ENCODE data around the gene ACO1. TPM values are rescaled to one million over a fixed set of nuclear protein-coding genes. Genes with fewer than 3 reads are reported as not detected.

The ACO1 gene
- total RNA-seq, 2 donors from 2014 or later, result 35.0 to 50.8 TPM

DNA sequence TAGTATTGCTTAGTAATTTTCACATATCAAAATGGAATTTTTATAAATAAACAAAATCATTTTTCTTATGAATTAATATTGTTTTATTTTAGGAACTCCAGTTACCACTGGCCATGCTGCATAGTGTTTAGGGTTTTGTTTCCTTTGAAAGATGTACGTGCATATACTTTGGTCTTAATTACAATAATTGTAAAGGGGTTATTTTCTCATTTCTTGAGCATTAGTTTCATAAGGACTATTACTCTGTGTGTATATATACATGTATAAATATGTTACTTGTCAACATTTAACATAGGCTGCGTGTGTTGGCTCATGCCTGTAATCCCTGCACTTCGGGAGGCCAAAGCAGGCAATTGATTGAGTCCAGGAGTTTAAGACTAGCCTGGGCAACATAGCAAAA is 21.6 kb downstream of the ACO1 start:
- H3K4me1 ChIP-seq, result no peaks in the 10 kb centered on the region
- DNase-seq, result no peak
- no peak overlapping the region for H3K27ac ChIP-seq
- no peak overlapping the region for H3K4me3 ChIP-seq
- intact Hi-C loops (cut with DNase I), result no loop called here
- H3K27me3 ChIP-seq, result no peaks in the 10 kb centered on the region
- TF ChIP-seq, protein P1, sequence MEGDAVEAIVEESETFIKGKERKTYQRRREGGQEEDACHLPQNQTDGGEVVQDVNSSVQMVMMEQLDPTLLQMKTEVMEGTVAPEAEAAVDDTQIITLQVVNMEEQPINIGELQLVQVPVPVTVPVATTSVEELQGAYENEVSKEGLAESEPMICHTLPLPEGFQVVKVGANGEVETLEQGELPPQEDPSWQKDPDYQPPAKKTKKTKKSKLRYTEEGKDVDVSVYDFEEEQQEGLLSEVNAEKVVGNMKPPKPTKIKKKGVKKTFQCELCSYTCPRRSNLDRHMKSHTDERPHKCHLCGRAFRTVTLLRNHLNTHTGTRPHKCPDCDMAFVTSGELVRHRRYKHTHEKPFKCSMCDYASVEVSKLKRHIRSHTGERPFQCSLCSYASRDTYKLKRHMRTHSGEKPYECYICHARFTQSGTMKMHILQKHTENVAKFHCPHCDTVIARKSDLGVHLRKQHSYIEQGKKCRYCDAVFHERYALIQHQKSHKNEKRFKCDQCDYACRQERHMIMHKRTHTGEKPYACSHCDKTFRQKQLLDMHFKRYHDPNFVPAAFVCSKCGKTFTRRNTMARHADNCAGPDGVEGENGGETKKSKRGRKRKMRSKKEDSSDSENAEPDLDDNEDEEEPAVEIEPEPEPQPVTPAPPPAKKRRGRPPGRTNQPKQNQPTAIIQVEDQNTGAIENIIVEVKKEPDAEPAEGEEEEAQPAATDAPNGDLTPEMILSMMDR (IDR thresholded peaks at IDR 0.05), result no peak
- no peaks in the 10 kb centered on the region for H3K9me3 ChIP-seq
- H3K9ac ChIP-seq (ENCODE audit: low read depth in 2 of 2, low read length in 2 of 2), result no peak overlapping the region
- peaks cover 10% of the 10 kb centered on the region for H3K36me3 ChIP-seq

DNA sequence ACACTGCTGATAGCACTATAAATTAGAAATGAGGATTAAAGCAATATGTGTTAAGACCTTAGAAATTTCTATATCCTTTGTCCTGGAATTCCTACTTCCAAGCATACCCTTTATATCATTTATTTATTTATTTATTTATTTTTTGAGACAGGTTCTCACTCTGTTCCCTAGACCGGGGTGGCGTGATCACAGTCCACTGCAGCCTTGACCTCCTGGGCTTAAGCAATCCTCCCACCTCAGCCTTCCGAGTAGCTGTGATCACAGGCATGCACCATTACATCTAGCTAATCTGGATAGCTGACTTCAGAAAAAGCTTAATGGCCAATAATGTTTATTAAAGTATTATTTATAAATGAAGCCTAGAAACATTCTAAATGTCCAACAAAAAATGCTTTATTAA is 27.3 kb downstream of the ACO1 start:
- Histone ChIP-seq H3K27ac (no peak overlapping the region), H3K4me1 (no peaks in the 10 kb centered on the region), H3K9me3 (no peaks in the 10 kb centered on the region), H3K36me3 (peaks cover 5% of the 10 kb centered on the region), H3K4me3 (no peak overlapping the region), H3K27me3 (no peaks in the 10 kb centered on the region), H3K9ac (ENCODE audit: low read depth in 2 of 2, low read length in 2 of 2) (no peak overlapping the region)
- intact Hi-C loops (cut with DNase I), result no loop called here
- TF ChIP-seq, protein P1 (IDR thresholded peaks at IDR 0.05), result no peak
- no peak for DNase-seq

DNA sequence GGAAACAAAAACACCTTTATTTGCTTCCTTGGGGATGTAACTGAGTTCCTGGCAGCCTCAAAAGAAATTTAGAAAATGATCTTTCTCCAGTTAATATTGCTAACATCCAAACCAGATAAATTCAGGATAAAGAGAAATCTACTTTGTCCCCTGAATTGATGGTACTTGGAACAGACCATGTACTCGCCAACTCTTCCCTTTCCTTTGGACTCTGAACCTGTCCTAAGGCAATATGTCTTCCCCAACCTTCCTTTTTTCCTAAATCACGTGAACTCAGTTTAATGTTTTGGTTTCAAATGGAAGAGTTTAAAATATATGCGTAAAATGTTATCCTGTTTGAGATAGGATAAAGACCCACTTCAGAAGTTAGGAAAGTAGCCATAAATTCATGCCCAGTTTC is 28.0 kb downstream of the ACO1 start:
- DNase-seq, result no peak
- H3K9ac ChIP-seq (ENCODE audit: low read depth in 2 of 2, low read length in 2 of 2), result no peak overlapping the region
- intact Hi-C loops (cut with DNase I), result no loop called here
- no peaks in the 10 kb centered on the region for H3K9me3 ChIP-seq
- peaks cover 5% of the 10 kb centered on the region for H3K36me3 ChIP-seq
- H3K27me3 ChIP-seq, result no peaks in the 10 kb centered on the region
- TF ChIP-seq, protein P1 (IDR thresholded peaks at IDR 0.05), result no peak
- H3K27ac ChIP-seq, result no peak overlapping the region
- no peaks in the 10 kb centered on the region for H3K4me1 ChIP-seq
- no peak overlapping the region for H3K4me3 ChIP-seq

DNA sequence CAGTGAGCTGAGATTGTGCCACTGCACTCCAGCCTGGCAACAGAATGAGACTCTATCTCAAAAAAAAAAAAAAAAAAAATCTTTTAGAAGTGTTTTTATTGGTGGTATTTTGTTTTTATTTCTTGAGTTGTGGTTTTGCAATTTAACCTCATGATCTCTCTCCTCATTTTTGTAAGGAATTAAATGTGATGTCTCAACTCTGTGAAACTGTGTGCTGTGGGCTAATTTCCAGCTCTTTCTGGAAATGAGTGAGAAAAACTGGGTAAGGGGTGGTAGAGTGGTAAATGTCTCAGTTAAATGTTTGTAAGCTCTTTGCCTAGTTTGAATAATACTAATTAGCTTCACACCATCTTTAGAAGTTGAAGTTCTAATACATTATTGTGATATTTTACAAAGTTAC is 29.0 kb downstream of the ACO1 start:
- Histone ChIP-seq H3K4me1 (no peaks in the 10 kb centered on the region), H3K36me3 (no peaks in the 10 kb centered on the region), H3K9me3 (no peaks in the 10 kb centered on the region), H3K4me3 (no peak overlapping the region), H3K27ac (no peak overlapping the region), H3K9ac (ENCODE audit: low read depth in 2 of 2, low read length in 2 of 2) (no peak overlapping the region), H3K27me3 (no peaks in the 10 kb centered on the region)
- DNase-seq, result no peak
- intact Hi-C loops (cut with DNase I), result no loop called here
- TF ChIP-seq, protein P1 (IDR thresholded peaks at IDR 0.05), result no peak

DNA sequence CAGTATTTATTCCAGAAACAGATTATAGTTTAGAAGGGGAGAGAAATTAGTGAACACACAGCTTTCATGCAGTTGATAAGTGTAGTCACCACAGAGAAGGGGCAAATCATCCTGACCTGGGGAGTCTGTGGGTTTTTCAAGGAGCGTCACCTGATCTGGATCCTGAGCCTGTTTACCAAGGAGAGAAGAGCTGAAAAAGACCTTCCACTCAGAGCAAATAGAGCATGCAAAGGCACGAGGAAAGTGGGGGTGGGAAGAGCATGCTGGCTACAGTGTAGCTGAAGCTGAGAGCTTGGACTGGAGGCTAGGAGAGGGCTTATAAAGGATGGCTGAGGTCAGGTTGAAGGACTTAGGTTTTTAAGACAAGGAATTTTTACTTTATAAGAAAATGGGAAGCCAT is 30.4 kb downstream of the ACO1 start:
- no peak overlapping the region for H3K4me3 ChIP-seq
- H3K27ac ChIP-seq, result no peak overlapping the region
- TF ChIP-seq, protein P1 (IDR thresholded peaks at IDR 0.05), result no peak
- H3K4me1 ChIP-seq, result no peaks in the 10 kb centered on the region
- intact Hi-C loops (cut with DNase I), result no loop called here
- H3K27me3 ChIP-seq, result no peaks in the 10 kb centered on the region
- no peak overlapping the region for H3K9ac ChIP-seq (ENCODE audit: low read depth in 2 of 2, low read length in 2 of 2)
- H3K36me3 ChIP-seq, result no peaks in the 10 kb centered on the region
- DNase-seq, result no peak
- H3K9me3 ChIP-seq, result no peaks in the 10 kb centered on the region

DNA sequence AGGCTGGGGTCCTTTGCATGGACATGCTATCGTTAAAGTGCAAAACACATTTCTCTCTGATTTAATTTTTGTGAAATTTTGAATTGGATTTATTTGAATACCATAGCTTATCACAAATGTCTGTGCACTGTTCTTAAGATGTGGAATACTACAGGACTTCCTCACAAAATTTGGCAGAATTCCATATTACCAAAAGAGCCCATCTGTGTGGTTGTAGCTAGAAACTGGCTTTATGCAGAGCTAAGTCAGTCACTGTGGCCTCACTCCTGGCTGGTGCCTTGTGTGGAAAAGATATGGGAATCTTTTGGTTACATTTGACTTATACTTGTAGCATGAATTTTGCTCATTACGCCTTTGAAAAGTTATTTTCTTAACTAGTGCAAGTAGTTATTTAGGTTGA is 35.5 kb downstream of the ACO1 start:
- Histone ChIP-seq H3K4me1 (no peaks in the 10 kb centered on the region), H3K4me3 (no peak overlapping the region), H3K36me3 (peaks cover 5% of the 10 kb centered on the region), H3K9ac (ENCODE audit: low read depth in 2 of 2, low read length in 2 of 2) (no peak overlapping the region), H3K27me3 (no peaks in the 10 kb centered on the region), H3K9me3 (no peaks in the 10 kb centered on the region), H3K27ac (no peak overlapping the region)
- no peak for DNase-seq
- intact Hi-C loops (cut with DNase I), result no loop called here
- TF ChIP-seq, protein P1 (IDR thresholded peaks at IDR 0.05), result no peak
